A172 (cell line): ENCODE measurements around the gene TM4SF1. TPM values are rescaled to one million over a fixed set of nuclear protein-coding genes. Genes with fewer than 3 reads are reported as not detected.
"Not testable (repeated sequence)": the region's sequence is repeated elsewhere in the genome, so short reads cannot be mapped to it uniquely, and the experiment has no call there.

ENCODE experiments used
- DNase-seq: peaks from one replicate; pipeline ENCODE4 v3.0.0-alpha.2; 2015; ENCODE audit warnings: low spot score
- total RNA-seq: library from RNA; depleted of rRNA; stranded (reverse); fragments of >200 nt; shearing (Covaris generic); gene quantifications from 2 replicates; pipeline ENCODE4 v1.2.3, GENCODE V29; 2014

TM4SF1 gene
- total RNA-seq, 1 experiment from 2014 or later, result 154 TPM

DNA sequence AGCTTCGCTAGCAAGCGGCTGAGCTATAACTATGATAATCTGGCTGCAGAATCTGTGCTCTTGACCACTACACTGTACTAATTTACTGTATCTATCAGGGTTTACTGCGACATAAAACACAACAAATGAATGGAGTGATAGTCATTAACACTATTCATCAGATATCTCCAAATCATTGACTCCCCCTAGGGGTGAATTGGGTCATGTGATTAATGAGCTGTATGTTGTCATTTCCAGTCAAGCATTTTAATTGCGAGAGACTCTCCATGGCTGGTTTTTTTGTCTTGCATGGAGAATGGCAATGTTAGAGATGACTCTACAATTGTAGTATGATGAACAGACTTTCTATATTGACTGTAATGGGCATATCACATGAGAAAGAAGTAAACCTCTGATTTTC is 33.5 kb downstream of the TM4SF1 start:
- no peak for DNase-seq

- DNase-seq, result peak; percentile 74
Measured at GRCh38 chr3:149342413-149343380, 34.8 kb downstream of the TM4SF1 start.

GRCh38 chr3:149340310-149340933 is 37.0 kb downstream of the TM4SF1 start:
- peak; percentile 70 for DNase-seq

DNA sequence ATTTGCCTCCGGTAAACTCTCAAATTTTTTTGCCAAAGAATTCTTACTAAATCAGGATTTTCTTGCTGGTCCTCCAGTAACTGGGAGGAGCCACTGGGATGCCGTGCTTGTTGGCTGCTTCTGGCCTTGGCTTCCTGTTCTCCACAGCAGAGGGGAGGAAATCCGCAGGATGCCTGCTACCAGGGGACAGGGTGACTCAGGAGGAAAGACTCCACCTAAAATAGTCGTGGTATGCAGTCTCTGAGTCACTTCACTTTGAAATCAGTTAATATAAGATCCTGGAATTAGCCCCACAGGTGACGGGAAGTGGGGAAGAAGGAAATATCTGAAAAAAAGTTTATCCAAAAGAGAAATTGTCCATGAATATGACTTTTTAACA is 37.5 kb downstream of the TM4SF1 start:
- DNase-seq, result peak; percentile 100

DNA sequence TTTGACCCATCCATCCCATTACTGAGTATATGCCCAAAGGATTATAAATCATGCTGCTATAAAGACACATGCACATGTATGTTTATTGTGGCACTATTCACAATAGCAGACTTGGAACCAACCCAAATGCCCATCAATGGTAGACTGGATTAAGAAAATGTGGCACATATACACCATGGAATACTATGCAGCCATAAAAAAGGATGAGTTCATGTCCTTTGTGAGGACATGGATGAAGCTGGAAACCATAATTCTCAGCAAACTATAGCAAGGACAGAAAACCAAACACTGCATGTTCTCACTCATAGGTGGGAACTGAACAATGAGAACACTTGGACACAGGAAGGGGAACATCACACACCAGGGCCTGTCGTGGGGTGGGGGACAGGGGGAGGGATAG is 40.0 kb downstream of the TM4SF1 start:
- DNase-seq, result not testable (repeated sequence)

DNA sequence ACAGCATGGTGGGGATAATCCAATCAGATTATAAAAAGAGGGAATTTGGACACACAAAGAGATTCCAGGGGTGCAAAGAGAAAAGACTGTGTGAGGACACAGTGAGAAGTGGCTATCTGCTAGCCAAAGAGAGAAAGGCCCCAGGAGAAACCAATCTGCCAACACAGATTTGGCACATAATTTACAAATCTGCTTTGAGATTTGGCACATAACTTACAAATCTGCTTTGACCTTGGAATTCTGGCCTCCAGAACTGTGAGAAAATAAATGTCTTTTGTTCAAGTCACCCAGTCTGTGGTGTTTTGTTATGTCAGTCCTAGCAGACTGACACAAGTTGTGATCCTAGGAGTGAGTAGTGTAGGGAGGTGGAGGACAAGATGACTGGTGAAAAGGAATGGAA is 40.5 kb downstream of the TM4SF1 start:
- DNase-seq, result no peak

DNA sequence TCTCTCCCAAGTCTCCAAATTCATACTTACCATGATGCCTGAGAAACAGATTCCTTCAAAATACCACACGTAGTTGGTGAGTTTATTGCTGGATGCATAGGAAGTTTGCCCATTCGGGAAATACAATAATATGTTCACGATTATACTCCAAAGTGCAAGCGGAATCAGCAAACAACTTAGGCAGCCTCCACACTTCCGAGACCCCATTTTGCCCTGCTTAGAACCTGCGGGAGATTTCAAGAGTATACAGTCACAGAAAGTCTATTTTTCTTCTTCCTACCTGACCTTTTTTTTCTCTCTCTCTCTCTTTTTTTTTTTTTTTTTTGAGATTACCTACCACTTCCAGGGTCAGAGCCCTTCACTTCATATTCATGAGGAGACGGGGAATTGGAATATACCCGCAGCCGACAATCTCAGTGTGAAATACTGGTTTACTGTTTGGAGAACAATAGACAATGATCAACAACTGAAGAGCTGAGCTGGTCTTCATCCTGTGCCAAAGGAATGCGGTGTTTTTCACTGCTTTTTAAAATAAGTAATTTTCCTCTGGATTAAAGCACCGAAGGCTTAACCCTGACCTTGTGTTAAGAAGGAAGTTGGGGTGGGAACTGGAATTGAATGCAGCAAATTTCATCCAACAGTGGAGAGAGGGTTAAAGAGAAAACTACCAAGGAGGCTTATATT is 44.1 kb downstream of the TM4SF1 start, which contains the start of gene TM4SF18:
Gene TM4SF18 (minus strand): TSS at position 461 of the 684 bp plus-strand sequence. CDS start 254 bp downstream, at position 207.
- DNase-seq, result no peak

GRCh38 chr3:149332771-149333170 is 44.7 kb downstream of the TM4SF1 start:
- DNase-seq, result no peak

- DNase-seq, result no peak
Measured at GRCh38 chr3:149332227-149332765, 45.2 kb downstream of the TM4SF1 start.

DNA sequence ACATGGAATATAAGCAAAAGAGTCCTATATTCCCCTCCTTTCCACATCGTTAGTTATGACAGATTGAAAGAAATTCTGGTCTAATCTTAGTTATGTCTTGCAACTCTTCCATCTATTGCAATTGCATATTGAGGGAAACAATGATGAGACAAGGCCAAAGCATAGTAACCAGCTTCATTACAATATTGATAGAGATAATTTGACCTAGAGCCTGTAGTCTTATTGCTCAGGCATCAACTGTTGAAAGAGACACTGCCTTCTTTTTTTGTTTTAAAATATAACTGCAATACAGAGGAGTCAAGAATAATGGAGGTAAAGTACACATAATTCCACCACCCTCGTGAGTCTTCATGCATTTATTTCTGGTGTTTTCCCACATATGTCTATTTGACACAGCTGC is 46.1 kb downstream of the TM4SF1 start:
- no peak for DNase-seq

- peak; percentile 41 for DNase-seq
Measured at GRCh38 chr3:149330609-149331331, 46.7 kb downstream of the TM4SF1 start.

DNA sequence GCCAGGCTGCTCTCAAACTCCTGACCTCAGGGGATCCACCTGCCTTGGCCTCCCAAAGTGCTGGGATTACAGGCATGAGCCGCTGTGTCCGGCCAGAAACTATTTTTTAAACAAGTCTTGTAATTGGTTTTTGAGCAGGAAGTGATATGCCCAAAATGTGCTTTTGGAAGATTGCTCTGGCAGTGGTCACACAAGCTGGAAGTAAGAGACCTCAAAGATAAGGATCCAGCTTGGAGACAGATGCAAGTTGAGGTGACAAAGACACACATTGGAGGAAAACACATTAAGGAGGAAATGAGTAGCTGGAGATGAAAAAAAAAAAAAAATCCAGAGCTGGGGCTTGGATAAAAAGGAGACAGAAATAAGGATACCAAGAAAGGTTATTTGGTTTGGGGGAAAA is 50.3 kb downstream of the TM4SF1 start:
- no peak for DNase-seq

- DNase-seq, result no peak
Measured at GRCh38 chr3:149325581-149325980, 51.9 kb downstream of the TM4SF1 start.

DNA sequence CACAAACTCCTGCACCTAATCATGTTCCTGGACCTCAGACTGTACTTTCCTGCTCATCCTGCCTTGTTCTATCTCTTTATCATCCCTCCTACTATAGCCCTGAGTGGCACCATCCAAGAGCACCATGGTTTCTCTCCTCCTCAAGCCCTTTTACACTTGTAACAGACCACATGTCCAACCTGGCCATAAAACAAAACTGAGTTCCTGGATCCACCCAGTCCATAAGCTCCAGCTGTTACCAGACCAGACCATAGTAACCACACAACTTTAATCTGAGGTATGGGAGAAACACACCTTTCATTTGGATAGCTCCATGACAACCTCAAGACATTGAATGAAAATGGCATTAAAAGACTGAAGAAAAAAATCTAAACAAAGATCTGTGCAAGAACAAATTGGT is 53.1 kb downstream of the TM4SF1 start:
- DNase-seq, result no peak

DNA sequence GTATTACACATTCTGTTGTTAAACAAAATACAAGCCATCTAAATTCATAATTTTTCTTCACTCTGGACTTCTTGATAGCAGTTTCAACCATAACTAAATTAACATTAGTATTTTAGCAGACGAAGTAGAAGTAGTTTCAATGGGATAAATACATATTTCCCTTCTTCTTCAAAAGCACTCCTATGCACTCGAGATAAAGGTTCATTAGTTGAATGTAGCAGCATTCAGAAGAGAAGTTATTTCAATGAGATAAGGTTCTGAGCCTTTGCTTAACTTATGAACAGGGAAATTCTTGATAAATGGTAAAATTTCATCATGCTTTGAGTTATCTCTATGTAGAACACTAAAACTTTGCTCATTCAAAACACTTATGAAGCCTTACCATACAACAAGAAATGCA is 55.8 kb downstream of the TM4SF1 start:
- DNase-seq, result no peak

DNA sequence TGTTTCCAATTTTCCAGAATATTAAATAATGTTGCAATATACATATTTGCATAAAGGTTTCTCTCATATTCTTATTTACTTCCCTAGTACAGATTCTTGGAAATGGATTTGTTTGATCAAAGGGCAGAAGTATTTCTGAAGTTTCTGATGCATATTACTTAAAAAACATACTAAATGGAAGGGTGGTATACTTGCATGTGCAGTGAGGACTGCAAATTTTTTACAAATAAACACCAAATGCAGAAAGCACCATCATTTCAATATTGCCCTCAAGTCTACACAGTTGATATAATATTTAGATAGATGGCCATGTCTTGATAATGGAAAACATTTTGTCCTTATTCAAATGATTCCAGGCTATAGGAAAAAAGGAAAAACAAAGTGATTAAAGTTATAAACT is 56.3 kb downstream of the TM4SF1 start:
- DNase-seq, result no peak

DNA sequence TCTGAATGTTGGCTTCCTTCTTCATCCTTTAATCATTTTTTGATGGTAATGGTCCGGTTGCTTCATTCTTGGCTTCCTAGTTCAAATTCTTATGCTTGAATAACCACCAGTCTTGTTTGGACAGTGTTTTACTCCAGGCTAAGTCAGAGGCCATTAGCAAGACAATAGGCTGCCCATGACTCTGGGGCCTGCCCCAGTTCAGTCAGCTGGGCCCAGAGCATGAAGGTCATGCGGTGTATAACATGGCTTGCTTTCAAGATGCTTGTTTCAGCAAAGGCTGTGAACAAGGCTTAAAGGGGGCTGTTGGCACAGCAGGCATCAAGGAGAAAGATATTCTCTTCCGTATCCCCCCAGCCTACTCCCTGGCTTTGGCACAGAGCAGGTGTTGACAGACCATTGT is 57.7 kb downstream of the TM4SF1 start:
- DNase-seq, result no peak
